Stimulated activated CD8-positive, alpha-beta memory T cell treated with anti-CD3 and anti-CD28 coated beads, Interleukin-15, amount 100 ng/mL, for 24 hours (primary cell): ENCODE measurements around the gene ENPP1.
A peak's percentile ranks its signal among the peaks of the same experiment; 100 is the strongest.
"Not testable (repeated sequence)": the region's sequence is repeated elsewhere in the genome, so short reads cannot be mapped to it uniquely, and the experiment has no call there.

ENCODE experiments used
- DNase-seq: peaks from one replicate; pipeline ENCODE4 v3.0.0-alpha.2; 2020; ENCODE audit warnings: low read depth

The ENPP1 gene

DNA sequence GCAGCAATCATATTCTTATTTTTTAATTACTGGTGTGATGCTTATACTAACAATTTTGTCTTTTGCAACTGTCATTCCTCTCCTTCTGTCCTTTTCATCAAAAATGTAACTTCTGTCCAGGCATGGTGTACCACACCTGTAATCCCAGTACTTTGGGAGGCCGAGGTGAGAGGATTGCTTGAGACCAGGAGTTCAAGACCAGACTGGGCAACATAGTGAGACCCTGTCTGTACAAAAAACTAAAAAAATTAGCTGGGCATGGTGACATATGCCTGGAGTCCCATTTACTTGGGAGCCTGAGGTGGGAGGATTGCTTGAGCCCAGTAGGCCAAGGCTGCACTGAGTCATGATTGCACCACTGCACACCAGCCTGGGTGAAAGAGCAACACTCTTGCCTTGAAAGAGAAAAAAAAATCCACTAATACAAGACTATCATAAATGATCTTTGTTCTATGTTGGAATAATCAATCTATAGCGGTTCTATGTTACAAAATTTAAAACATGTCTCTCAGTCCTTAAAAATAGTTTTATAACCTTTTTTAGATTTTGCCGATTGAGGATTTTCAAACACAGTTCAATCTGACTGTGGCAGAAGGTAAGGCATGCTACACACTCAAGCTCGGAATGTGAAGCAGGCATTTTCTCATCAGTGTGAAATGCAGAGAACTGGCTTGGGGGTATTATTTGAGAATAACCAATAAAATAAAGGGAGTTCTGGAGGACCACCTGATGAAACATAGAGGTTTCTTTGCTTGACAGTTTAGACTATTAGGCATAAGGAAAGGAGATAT lies 70.4 kb downstream of the ENPP1 start:
- no peak for DNase-seq

- no peak for DNase-seq
Observed at GRCh38 chr6:131883016-131883415, 75.2 kb downstream of the ENPP1 start.

DNA sequence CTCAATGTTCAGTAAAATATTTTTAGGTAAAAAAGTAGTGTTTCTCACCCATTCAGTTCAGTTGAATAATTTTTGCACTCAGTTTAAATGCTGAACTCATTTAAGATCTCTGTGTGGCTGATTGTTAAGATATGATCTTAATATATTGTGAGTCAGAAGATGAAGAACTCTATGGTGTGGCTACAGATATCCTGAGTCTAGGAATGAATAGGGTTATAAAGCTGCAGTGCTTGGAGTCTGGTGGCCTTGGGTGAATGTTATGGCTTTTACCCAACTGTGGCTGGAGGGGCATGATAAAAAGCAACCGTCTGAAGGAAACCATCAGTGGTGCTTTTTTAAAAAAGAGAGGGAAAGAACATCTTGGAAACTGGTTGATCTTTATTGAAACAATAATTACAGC lies 77.4 kb downstream of the ENPP1 start:
- no peak for DNase-seq

DNA sequence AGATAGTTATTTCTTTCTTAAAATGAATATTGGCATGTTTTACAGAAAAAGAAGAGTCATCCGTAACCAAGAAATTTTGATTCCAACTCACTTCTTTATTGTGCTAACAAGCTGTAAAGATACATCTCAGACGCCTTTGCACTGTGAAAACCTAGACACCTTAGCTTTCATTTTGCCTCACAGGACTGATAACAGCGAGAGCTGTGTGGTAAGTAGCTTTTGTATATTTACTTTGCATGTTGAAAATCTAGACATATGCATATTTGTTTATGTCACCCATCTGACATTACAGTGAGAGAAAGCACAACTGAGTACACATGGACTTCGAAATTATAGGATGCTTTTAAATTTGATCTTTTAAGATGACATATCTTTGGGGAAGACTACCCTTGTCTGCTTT lies 78.7 kb downstream of the ENPP1 start:
- DNase-seq, result no peak

DNA sequence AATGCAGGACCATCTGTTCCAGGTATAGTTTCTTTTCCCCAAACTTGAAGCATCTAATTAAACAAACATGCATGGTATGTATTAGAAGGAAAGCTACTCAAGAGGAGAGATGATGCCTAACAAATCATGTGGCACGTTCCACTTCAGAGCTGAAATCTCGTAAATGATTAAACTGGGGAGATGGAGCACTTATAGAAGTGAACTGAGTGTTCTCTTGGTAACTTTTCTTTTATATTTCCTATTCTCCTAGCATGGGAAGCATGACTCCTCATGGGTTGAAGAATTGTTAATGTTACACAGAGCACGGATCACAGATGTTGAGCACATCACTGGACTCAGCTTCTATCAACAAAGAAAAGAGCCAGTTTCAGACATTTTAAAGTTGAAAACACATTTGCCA lies 82.3 kb downstream of the ENPP1 start:
- DNase-seq, result no peak

DNA sequence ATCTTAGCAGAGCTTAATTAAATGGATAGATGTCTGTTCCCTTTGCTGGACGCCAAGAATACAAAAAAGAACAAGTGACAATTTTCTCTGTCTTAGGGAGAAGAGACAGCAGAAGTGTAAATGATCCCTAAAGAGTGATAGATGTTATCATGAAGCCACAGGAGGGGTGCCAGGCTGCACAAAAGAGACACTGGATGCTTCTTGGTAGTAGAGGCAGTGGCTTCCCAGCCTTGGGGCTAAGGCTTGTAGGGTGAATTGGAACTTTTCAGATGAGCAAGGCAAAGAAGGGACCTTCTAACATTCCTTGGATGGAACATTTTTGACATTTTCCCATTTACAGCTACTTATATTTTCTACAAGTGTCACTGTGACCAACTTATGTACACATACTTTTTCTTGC lies 85.4 kb downstream of the ENPP1 start:
- no peak for DNase-seq

DNA sequence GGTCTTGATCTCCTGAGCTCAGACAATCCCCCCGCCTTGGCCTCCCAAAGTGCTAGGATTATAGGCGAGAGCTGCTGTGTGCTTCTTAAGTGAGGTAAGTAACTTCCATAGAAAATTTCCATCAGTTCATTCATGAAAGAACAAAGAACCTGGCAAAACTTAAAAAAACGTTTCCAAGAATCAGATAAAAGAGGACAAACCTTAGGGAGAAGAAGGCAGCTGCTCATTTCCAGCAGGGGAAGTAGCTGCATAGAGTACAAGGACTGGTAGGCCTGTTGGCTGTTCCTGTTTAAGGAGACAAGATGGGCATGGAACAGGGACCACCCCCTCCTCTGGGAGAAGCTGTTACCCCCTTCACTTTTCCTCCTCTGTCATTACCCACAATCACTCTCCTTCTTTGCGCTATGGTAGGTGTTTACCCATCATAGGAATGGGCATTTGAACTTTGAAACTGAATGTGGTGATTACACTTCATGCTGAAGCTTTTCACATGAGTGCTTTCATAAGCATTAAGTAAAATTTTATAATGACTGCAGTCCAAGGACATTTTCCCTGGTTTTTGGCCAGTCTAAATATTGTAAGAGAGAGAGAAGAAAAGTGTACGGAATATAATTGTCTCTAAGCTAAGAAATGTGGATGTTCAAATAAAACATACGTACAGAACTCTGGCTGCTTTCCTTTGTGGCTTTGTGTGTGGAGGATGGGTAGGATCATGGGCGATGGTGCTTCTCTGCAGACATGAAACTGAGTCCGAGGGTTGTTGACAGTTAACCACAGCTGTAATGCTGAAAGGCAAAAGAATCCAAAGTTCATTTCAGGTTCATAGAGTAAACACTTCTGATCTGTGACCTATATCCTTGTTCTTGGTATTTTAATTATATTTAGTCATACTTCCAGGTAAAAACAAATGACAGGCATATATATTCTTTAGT lies 86.9 kb downstream of the ENPP1 start:
- no peak for DNase-seq

DNA sequence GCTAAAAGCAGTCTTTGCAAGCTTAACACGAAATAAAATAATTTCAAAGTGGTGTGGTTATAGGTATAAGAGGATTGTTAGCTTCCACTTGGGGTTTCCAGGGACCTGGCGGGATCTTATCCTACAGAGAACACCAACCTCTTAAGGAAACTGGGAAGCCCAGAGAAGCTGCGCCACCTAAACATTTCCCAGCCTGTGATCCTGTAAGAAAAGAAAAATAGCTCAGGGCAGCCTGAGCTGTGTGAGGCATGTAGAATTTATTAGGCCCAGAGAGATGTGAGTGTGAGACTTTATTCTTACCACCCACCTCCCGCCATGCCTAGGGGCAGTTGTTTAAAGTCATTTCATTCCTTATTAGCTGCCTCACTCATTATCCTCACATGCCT lies 89.2 kb downstream of the ENPP1 start:
- DNase-seq, result no peak

- DNase-seq, result no peak
Observed at GRCh38 chr6:131897621-131898020, 89.8 kb downstream of the ENPP1 start.

- no peak for DNase-seq
Observed at GRCh38 chr6:131898718-131899117, 90.9 kb downstream of the ENPP1 start.

GRCh38 chr6:131900231-131900630 lies 92.4 kb downstream of the ENPP1 start:
- DNase-seq, result no peak

DNA sequence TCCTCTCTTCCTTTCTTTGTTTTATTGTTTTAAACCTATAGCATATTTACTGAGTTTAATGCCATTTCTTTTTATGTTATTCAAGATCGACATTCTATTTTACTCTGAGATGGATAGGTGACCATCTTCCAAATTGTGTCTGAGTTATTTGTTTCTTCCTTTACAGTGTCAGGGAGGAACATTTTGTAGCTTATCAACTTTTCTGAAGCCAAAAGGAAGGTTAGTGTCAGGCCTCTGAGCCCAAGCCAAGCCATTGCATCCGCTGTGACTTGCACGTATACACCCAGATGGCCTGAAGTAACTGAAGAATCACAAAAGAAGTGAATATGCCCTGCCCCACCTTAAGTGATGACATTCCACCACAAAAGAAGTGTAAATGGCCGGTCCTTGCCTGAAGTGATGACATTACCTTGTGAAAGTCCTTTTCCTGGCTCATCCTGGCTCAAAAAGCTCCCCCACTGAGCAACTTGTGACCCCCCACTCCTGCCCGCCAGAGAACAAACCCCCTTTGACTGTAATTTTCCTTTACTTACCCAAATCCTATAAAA lies 93.6 kb downstream of the ENPP1 start:
- not testable (repeated sequence) for DNase-seq

DNA sequence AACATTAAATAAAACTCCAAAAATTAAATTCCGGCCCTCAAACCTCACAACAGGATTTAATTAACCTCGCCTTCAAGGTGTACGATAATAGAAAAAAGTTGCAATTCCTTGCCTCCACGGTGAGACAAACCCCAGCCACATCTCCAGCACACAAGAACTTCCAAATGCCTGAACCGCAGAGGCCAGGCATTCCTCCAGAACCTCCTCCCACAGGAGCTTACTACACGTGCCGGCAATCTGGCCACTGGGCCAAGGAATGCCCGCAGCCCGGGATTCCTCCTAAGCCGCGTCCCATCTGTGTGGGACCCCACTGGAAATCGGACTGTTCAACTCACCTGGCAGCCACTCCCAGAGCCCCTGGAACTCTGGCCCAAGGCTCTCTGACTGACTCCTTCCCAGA lies 95.9 kb downstream of the ENPP1 start:
- not testable (repeated sequence) for DNase-seq

DNA sequence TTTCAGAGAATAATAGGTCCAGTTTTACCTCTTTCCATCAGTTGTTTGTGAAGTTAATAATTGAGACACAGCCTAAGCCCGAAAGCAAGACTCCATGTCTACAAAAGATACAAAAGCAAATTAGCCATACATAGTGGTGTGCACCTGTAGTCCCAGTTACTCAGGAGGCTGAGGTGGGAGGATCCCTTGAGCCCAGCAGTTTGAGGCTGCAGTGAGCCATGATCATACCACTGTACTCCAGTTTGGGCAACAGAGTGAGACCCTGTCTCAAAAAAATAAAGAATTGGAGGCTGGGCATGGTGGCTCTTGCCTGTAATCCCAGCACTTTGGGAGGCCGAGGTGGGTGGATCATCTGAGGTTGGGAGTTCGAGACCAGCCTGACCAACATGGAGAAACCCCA lies 101.0 kb downstream of the ENPP1 start:
- DNase-seq, result not testable (repeated sequence)

DNA sequence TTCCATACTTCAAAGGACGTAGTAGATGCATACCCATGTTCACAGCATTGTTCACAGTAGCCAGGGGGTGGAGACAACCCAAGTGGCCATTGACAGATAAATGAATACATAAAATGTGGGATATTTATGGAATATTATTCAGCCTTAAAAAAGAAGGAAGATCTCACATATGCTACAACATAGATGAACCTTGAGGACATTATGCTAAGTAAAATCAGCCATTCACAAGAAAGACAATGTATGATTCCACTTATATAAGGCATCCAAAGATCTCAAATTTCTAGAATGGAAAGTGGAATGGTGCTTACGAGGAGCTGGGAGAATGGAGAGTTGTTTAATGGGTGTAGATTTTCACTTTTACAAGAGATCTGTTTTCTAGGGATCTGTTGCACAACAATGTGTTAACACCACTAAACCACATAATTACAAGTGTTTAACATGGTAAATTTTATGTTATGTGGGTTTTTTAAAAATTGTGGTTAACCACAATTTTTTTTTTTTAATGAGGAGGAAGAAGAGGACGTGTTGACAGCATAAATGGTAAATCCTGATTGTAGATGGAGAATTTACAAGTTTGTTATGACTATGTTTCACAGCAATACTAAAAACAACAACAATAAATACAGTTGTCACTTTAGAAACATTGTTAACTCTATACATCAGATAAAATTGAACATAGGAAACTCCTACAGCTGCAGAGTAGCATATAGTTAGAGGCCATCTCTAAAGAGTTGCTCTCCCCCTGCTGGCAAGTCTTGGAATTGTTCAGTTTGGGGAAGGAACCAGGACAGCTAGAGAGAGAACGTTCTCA lies 101.8 kb downstream of the ENPP1 start:
- DNase-seq, result peak; percentile 44

DNA sequence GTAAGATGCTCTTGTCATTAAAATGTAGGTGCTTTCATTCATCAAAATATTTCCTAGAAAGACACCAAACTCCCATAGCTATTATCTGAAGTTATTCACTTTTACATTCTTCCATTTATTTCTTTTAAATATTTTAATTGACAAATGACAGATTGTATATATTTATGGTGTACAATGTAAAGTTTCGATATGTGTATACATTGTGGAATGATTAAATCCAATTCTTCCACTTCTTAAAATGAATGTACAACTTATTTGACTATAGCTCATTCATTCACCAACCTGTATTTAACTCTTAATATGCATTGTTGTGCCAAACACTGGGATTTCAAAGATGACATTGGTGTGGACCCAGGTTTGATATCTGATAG lies 102.4 kb downstream of the ENPP1 start:
- DNase-seq, result no peak

- no peak for DNase-seq
Observed at GRCh38 chr6:131910956-131911355, 103.1 kb downstream of the ENPP1 start.

- DNase-seq, result no peak
Observed at GRCh38 chr6:131911951-131912350, 104.1 kb downstream of the ENPP1 start.

DNA sequence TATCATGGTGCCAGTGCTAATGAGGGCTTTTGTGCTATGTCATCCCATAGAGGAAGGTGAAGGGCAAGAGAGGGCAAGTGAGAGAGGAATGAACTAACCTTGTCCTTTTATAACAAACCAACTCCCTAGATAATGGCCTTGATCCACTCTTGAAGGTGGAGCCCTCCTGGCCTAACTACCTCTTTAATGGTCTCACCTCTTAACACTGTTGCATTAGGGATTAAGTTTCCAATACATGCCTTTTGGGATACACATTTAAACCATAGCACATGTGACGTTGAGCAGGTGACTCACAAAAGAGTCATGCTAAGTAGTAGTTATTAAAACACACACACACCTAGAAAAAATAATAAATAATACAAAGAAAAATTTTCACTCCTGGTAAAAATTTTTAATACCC lies 106.4 kb downstream of the ENPP1 start:
- no peak for DNase-seq

DNA sequence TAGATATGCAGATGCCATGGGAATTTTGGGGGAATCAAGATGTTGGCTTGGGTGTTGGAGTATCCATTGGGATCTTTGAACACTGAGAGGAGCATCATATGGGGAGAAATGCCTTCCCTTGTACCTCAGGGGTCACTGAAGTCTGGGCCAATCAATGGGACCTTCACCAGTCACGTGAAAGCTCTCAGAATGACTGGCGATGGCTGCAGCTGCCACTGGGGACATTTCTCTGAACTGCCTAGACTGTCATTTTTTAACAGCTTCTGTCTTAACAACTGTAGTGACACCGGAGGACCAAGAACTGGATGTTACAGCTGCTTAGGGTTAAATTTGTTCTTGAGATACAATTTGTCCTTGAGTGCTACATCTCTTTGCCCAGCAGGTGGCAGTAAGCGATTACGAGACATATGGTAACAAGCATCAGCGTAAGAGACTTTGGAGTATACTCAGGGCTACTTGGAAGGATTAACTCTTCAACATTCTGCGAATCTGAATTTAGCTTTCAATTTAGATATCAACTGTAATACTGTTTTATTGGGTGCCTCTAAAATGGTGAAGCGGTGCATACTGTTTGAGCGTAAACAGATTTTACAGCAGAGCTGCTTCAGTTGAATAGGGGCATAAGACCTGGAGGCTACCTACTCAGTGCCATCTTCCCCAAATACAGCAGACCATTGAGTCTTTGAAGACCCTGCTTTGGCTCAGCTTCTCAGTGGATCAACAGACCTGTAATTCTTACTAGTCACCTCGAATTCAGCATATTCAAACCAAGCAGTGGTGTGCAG lies 107.3 kb downstream of the ENPP1 start:
- DNase-seq, result no peak

DNA sequence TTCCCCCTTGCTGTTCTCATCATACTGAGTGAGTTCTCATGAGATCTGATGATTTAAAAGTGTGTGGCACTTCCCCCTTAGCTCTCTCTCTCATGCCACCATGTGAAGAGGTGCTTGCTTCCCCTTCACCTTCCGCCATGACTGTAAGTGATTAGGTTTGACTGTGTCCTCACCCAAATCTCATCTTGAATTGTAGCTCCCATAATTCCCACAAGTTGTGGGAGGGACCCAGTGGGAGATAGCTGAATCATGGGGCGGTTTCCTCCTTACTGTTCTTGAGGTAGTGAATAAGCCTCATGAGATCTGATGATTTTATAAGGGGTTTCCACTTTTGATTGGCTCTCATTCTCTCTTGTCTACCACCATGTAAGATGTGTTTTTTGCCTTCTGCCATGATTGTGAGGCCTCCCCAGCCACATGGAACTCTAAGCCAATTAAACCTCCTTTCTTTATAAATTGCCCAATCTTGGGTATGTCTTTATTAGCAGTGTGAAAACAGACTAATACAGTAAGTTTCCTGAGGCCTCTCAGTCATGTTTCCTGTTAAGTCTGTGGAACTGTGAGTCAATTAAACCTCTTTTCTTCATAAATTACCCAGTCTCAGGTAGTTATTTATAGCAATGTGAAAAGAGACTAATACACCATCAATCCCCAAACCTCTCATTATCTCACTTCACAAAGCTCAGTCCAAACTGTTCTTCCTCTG lies 108.4 kb downstream of the ENPP1 start:
- DNase-seq, result not testable (repeated sequence)
